NCI-H2171 treated with DMSO at 0.1 percent for 48 hours (cell line): ENCODE data around the gene UAP1L1.
A peak's percentile ranks its signal among the peaks of the same experiment; 100 is the strongest.
"Not testable (repeated sequence)": the region's sequence is repeated elsewhere in the genome, so short reads cannot be mapped to it uniquely, and the experiment has no call there.

Experiments used
- DNase-seq: peaks from one replicate; lab custom pipeline; 2025; lab: John Stamatoyannopoulos, UW

UAP1L1 gene, protein sequence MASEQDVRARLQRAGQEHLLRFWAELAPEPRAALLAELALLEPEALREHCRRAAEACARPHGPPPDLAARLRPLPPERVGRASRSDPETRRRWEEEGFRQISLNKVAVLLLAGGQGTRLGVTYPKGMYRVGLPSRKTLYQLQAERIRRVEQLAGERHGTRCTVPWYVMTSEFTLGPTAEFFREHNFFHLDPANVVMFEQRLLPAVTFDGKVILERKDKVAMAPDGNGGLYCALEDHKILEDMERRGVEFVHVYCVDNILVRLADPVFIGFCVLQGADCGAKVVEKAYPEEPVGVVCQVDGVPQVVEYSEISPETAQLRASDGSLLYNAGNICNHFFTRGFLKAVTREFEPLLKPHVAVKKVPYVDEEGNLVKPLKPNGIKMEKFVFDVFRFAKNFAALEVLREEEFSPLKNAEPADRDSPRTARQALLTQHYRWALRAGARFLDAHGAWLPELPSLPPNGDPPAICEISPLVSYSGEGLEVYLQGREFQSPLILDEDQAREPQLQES

GRCh38 chr9:137077010-137077747, at the start of gene UAP1L1:
Gene UAP1L1, plus strand, starts transcription at chr9:137077517. Its CDS starts 16 bp downstream, at chr9:137077533.
- peak; percentile 19 for DNase-seq

DNA sequence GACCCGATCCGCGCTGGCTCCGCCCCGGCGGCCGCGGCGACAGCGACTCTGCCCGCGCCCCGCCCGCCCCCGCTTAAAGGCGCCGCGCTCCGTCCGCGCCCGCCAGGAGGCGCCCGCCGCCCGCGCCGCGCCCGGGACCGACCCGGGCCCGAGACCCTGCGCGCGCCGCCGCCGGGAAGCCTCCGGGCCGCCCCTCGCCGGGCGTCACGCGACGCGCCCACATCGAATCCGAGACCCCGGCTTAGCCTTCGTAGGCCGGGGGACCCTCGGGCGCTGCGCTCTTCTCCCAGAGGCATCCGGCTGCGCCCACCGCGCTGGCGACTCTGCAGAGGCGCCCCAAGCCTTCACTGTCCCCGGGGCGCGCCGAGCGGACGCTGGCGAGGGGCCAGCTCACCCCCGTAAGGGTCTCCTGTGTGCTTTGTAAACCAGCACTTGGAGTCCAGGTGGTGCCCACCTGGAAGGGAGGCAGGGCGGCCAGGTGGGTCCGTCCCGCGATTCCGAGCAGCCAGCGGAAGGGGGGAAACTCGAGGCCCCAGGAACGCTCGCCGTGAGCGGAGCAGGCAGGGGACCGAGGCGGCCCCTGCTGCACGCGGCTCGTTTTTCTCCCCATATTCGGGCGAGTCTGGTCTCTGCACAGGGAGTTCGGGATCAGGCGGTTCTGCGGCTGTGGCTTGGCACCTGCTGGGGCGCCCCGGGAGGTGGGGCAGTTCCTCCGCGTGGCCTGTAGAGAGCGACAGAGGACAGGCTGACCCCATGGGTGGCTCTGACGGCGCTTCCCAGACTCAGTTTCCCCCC, 48.9 kb upstream of the UAP1L1 start:
- peak; percentile 69 for DNase-seq

DNA sequence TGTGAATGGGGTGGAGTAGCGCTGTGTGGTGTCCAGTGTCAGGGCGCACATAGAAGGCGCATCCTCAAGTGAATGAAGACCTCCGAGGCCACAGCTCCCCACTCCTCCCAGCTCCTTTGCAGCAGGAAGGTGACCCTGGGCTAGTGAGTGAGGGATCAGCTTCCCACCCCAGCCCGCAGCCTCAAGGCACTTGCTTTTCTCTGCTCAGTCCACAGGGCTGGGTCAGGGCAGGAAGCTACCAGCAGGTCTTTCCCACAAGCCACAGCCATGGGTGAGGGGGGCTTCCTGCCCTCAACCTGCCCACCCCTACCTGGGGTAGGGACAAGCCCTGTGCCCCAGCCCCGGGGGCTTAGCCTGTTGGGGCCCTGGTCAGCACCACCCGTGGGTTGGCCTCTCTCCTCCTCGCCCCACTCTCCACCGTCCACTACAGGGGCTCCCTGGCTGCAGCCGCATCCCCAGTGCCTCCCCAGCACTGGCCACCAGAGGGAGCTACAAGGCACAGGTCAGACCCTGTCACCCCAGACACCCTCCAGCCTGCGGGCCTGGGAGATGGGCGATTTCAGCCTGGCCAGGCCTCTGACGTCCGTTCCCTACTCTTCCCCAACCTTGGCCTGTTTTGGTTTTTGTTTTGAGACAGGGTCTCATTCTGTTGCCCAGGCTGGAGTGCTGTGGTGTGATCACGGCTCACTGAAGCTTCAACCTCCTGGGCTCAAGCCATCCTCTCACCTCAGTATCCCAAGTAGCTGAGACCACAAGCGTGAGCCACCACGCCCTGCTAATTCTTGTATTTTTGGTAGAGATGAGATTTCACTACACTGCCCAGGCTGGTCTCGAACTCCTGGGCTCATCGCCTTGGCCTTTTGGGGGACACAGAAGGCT, 48.0 kb upstream of the UAP1L1 start:
- DNase-seq = peak; percentile 40

DNA sequence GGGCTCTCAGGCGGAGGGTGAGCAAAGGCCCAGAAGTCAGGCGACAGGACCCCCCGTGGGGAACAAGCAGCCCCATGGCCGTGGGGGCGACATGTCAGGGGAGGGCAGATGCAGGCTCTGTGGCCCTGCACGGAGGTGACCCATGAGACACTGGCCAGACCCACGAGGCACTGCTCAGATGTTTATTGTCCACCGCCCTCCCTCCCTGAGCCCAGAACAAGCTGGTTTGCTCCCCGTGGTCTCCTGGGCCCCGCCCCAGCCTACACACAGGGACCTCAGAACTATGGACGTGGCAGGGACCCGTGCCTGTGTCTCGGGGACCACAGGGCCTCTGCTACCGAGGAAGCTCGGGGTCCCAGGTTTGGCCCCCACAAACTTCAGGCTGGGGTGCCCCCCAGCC, 47.3 kb upstream of the UAP1L1 start:
- DNase-seq = no peak

- no peak for DNase-seq
These were observed 46.5 kb upstream of the UAP1L1 start for GRCh38 chr9:137030538-137031527.

- peak; percentile 73 for DNase-seq
These were observed 45.2 kb upstream of the UAP1L1 start, which contains the start of gene FUT7 for GRCh38 chr9:137031904-137032640. Gene FUT7, minus strand, starts transcription at chr9:137032088. Its CDS starts 97 bp downstream, at chr9:137031991.

DNA sequence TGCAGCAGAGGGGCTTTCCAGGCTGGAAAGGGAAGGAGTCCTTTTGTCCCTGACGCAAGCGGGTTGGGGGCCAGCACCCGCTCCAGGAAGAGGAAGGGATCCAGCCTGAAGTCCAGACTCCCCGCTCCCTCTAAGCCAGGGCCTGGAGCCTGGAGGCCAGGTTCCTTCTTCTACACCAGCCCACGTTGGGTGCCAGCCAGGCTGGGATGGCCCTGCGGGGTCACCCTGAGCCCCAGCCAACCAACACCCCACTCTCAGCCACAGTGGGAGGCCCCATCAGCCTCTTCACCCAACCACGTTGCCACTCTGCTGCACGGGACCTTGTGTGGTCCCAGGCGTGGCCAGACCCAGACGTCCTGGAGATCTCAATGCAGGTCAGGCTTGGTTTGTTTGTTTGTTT, 44.5 kb upstream of the UAP1L1 start:
- DNase-seq = no peak

GRCh38 chr9:137033481-137033880, 43.8 kb upstream of the UAP1L1 start:
- DNase-seq = not testable (repeated sequence)

DNA sequence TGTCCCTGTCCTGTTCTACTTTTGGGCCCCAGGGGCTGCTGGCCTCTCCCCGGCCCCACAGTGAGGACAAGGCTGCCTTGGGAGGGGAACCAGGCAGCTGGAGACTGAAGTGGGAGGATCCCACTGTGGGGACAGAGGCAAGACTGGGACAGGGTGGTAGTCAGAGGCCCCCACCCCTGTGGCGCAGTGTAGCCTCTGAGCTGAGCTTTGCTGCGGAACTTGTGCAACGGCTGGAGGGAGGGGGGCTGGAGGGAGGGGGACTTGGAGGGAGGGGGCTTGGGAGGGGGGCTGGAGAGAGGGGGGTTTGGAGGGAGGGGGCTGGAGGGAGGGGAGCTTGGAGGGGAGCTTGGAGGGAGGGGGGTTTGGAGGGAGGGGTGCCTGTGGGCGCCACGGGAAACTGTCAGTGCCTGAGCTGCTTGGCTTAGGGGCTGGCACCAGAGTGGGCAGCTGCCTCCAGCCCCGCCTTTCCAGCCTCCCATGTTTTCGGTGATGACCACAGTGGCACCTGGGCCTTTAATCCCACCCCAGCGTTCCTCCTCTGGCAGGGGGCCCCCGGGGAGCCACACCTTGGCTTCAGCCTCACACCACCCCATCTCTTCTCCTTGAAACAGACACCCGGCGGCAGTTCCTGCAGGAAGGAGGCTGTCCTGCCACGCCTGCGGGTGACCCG, 43.1 kb upstream of the UAP1L1 start:
- DNase-seq = no peak

DNA sequence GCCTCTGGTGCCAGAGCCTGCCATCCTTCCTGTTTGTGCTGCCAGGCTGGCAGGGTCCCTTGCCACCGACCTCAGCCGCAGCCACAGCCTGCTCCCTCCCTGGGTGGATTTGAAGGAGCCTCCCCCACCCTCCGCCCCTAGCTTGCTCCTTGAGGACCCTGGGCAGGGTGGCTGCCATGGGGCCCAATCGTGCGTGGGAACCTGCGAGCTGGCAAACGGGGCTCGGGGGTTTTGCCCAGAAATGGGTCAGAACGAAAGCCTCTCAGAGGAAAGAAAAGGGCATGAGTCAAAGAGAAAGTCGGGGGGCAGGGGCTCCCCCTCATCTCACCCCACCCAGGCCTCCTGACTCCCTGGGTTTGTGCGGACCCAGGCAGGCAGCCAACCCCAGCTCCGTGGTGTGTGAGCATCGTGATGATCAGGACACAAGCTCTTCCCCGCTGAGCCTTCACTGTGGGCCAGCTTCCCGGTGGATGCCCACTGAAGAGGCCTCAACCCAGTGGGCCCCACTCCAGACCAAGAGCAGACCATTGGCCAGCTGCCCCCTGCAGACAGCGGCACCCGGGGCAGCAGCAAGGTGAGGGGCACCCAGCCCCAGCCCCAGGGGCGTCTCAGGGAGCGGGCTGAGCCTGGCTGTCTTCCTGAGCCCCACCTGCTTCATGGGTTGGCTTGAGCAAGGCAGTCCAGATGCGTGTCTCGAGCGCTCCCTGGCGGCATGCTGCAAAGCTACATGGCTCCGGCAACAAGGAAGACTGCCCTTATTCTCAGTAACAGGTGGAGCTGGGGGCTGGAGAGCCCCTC, 42.4 kb upstream of the UAP1L1 start:
- DNase-seq = peak; percentile 96

- DNase-seq = no peak
These were observed 41.8 kb upstream of the UAP1L1 start for GRCh38 chr9:137035507-137035834.

GRCh38 chr9:137035937-137036336, 41.4 kb upstream of the UAP1L1 start:
- no peak for DNase-seq

DNA sequence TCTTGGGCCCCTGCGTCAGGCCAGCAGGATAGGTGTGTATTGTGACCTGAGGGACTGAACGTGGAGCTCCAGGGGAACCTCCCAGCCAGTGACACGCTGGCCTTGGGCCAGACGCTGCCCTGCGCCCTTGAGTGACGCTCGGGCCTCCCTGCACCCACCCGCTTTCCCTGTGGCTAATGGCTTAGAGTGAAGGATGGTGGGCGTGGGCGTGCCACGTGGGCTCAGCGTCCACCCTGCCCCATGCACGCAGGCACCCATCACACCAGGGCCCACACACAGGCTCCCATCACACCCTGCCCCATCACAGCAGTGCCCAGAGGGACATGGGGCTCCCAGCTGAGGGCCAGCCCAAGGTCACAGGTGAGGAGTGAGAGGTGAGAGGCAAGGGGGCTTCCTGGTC, 40.3 kb upstream of the UAP1L1 start:
- DNase-seq = no peak

GRCh38 chr9:137037483-137037882, 39.8 kb upstream of the UAP1L1 start:
- DNase-seq = no peak

DNA sequence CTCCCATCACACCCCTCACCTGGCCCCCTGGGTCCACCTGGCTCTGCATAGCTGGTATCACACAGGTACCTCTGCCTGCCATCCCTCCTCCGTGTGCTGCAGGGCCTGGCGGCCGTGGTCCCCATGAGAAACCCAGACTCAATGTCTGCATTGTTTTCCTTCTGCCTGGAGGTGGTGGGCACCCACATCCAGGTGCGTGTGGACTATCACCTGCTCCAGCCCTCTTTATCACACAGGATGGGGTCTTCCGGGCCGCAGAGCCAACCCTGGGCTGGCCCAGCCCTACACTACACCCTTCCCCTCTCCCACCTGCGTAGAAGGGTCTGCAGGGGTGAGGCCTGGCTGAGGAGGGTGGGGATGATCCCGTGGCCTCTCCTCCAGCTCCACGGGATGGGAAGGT, 38.4 kb upstream of the UAP1L1 start:
- DNase-seq = no peak

DNA sequence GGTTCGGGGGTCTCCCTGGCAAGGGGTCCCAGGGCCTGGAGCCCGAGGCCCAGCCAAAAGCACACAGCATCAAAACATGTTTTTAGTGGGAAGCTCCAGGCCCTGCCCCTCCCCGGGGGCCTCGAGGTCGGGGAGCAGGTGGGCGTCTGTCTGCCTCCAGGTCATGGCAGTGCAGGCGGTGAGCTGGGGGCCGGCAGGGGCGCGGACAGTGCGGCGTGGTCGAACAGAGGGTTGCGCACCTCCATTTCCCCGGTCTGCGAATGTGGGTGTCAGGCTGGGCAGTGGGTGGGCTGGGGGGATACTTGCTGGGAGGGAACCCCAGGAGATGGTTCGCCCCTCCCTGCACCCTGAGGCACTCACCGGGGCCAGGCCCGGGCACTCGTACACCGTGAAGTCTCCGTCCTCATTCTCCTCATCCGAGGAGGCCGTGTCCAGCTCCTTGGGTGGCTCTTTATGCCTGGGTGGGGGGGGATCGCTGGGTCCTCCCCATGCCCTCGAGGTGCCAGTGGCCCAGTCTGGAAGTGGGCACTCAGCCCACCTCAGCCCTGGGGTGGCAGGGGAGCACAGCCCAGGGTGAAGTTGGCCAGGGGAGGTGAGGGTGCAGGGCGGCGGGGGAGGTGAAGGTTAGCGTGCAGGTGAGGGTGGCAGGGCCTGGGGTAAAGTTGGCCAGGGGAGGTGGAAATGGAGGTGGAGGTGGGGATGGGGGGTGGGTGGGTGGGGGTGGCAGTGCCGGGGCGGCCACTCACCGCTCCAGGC, 37.5 kb upstream of the UAP1L1 start:
- DNase-seq = no peak

GRCh38 chr9:137040568-137040967, 36.7 kb upstream of the UAP1L1 start:
- DNase-seq = no peak
